ENCODE results near the gene CNOT11. TPM values are rescaled to one million over a fixed set of nuclear protein-coding genes. Genes with fewer than 3 reads are reported as not detected.

The CNOT11 gene
- total and polyA plus RNA-seq, 2 of the 8 experiments (the other 6 are each of a cell fraction or from before 2014, with no cell fraction given) = 41.5 to 54.6 TPM

DNA sequence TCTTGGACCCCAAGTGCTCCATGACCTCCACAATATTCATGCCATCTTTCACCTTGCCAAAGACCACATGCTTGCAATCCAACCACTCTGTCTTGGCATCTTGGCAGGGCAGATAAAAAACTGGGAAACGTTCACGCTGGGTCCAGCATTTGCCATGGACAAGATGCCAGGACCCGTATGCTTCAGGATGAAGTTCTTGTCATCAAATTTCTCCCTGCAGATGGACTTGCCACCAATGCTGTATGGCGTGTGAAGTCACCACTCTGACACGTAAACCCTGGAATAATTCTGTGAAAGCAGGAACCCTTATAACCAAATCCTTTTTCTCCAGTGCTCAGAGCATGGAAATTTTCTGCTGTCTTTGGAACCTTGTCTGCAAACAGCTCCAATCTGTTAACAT is 21.5 kb downstream of the CNOT11 start:
- Histone ChIP-seq H3K4me2 (ENCODE audit: insufficient read depth in 1 of 2, low read depth in 2 of 2, low read length in 2 of 2) (no peak overlapping the region), H4K5ac (ENCODE audit: insufficient read length, low read depth, low read length) (no peak overlapping the region), H4K20me1 (replicated peaks in 1 of 2; ENCODE audit: control insufficient read depth in 1 of 2, insufficient read depth in 2 of 2, low read length in 2 of 2) (peaks cover 0 to 1% of the 10 kb centered on the region in 2 experiments), H3K23ac (ENCODE audit: insufficient read length) (no peak overlapping the region), H3K36me3 (ENCODE audit: control insufficient read depth in 2 of 4, insufficient read depth in 4 of 4, low read length in 3 of 4) (peaks cover 0 to 55% (median 7%) of the 10 kb centered on the region in 4 experiments; a peak in 6 of 8 replicates), H3K4me1 (replicated peaks in 1 of 4; ENCODE audit: control insufficient read depth in 3 of 4, insufficient read depth in 4 of 4, low read length in 3 of 4) (no peaks in the 10 kb centered on the region), H2BK15ac (ENCODE audit: low read length) (no peak overlapping the region), H2BK5ac (ENCODE audit: low read depth, low read length) (no peak overlapping the region), H3K27me3 (replicated peaks in 1 of 4; ENCODE audit: control insufficient read depth in 3 of 4, extremely low read depth in 1 of 4, insufficient read depth in 3 of 4, low read length in 3 of 4) (no peaks in the 10 kb centered on the region), H3K79me1 (ENCODE audit: low read depth, low read length) (no peaks in the 10 kb centered on the region), H4K8ac (ENCODE audit: extremely low read depth, insufficient read depth, low read length) (no peak overlapping the region), H3K9ac (replicated peaks in 1 of 4; ENCODE audit: extremely low read depth in 1 of 4, low read depth in 3 of 4, low read length in 3 of 4) (no peak overlapping the region), H2BK120ac (replicated peaks; ENCODE audit: low read depth, low read length) (no peak overlapping the region), H2BK12ac (ENCODE audit: low read depth, low read length) (no peak overlapping the region), H2AK5ac (ENCODE audit: low read depth, low read length) (no peak overlapping the region), H3K27ac (ENCODE audit: low read depth, low read length) (no peak overlapping the region), H2BK20ac (ENCODE audit: low read length) (no peak overlapping the region), H3K23me2 (ENCODE audit: low read depth, low read length) (no peaks in the 10 kb centered on the region), H3K79me2 (ENCODE audit: control insufficient read depth in 1 of 2, insufficient read depth in 2 of 2, low read length in 2 of 2) (no peaks in the 10 kb centered on the region), H3K4me3 (ENCODE audit: extremely low read depth in 1 of 4, insufficient read depth in 2 of 4, low read depth in 3 of 4, low read length in 4 of 4) (no peak overlapping the region), H3K56ac (replicated peaks; ENCODE audit: insufficient read length, low read depth, low read length) (no peak overlapping the region), H3K14ac (ENCODE audit: insufficient read length) (no peak overlapping the region), H3K18ac (ENCODE audit: extremely low read depth, low read length) (no peak overlapping the region), H2AFZ (ENCODE audit: low read length) (no peak overlapping the region), H4K91ac (replicated peaks; ENCODE audit: insufficient read length, low read length) (no peak overlapping the region), H3K9me3 (ENCODE audit: insufficient read depth in 2 of 2, low read depth in 1 of 2, low read length in 1 of 2) (no peaks in the 10 kb centered on the region), H3K4ac (replicated peaks; ENCODE audit: insufficient read length, low read depth, low read length) (no peak overlapping the region)
- ChIA-PET POLR2A (ENCODE audit: partially characterized antibody) (no interaction called here), CTCF (ENCODE audit: partially characterized antibody) (interaction anchor here (0.7 kb wide), 2 partner anchors 25 to 920 kb away, joined by 3 read pairs; no protein-coding TSS in a partner anchor)
- no peak for FAIRE-seq
- 90% methylated on average over 5 of the region's 5 CpGs; no CpG with 5 or more reads in 1 of the 2 experiments for WGBS, 2 experiments (ENCODE audit: extremely low coverage in 1 of 2, insufficient coverage in 1 of 2, insufficient read length in 1 of 2, insufficient replicate concordance in 2 of 2, low coverage in 1 of 2, low lambda C conversion rate in 2 of 2, missing lambda C conversion rate in 1 of 2)
- no peak for DNase-seq (ENCODE audit: low read depth in 1 of 2, low spot score in 2 of 2)
- no peak for TF ChIP-seq JUND (IDR thresholded peaks at IDR 0.05; ENCODE audit: low read length)
- no peak for TF ChIP-seq FOSL1 (IDR thresholded peaks at IDR 0.05; ENCODE audit: insufficient read depth, low read depth, low read length)
- TF ChIP-seq PHF8 (conservative IDR thresholded peaks at IDR 0.05; ENCODE audit: low read depth, low read length) = no peak
- no peak for TF ChIP-seq POLR2A (IDR thresholded peaks at IDR 0.05; ENCODE audit: control extremely low read depth in 1 of 2, low read depth in 2 of 2, low read length in 2 of 2)
- TF ChIP-seq, protein P1, sequence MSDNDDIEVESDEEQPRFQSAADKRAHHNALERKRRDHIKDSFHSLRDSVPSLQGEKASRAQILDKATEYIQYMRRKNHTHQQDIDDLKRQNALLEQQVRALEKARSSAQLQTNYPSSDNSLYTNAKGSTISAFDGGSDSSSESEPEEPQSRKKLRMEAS (IDR thresholded peaks at IDR 0.05) = no peak
- no peak for TF ChIP-seq HDAC6 (IDR thresholded peaks at IDR 0.05; ENCODE audit: low read depth, low read length)
- no peak for TF ChIP-seq TEAD4 (IDR thresholded peaks at IDR 0.05; ENCODE audit: low read depth, low read length)
- no peak for TF ChIP-seq TBP (IDR thresholded peaks at IDR 0.05; ENCODE audit: low read depth, low read length)
- TF ChIP-seq RXRA (IDR thresholded peaks at IDR 0.05; ENCODE audit: insufficient read depth, low read depth, low read length) = no peak
- TF ChIP-seq, protein P2, sequence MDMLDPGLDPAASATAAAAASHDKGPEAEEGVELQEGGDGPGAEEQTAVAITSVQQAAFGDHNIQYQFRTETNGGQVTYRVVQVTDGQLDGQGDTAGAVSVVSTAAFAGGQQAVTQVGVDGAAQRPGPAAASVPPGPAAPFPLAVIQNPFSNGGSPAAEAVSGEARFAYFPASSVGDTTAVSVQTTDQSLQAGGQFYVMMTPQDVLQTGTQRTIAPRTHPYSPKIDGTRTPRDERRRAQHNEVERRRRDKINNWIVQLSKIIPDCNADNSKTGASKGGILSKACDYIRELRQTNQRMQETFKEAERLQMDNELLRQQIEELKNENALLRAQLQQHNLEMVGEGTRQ (IDR thresholded peaks at IDR 0.05; ENCODE audit: low read length) = no peak
- no peak for TF ChIP-seq CBX5 (IDR thresholded peaks at IDR 0.05; ENCODE audit: low read depth, low read length)
- TF ChIP-seq, protein P3, sequence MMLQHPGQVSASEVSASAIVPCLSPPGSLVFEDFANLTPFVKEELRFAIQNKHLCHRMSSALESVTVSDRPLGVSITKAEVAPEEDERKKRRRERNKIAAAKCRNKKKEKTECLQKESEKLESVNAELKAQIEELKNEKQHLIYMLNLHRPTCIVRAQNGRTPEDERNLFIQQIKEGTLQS (IDR thresholded peaks at IDR 0.05; ENCODE audit: insufficient read depth, low read depth, low read length) = no peak
- no peak for TF ChIP-seq POLR2AphosphoS5 (IDR thresholded peaks at IDR 0.05; ENCODE audit: low read depth, low read length)
